ENCODE results near the gene USH2A.

The USH2A gene

GRCh38 chr1:215768303-215768702 lies 654.9 kb downstream of the USH2A start:
- no peak overlapping the region for H3K4me3 ChIP-seq (ENCODE audit: low read depth, low read length)
- ChIA-PET POLR2A (no interaction called here), CTCF (interaction anchor here (0.9 kb wide), 1 partner anchor 58 kb away, joined by 3 read pairs; no protein-coding TSS in a partner anchor)
- TF ChIP-seq ZBTB17 (tag by site-specific recombination; IDR thresholded peaks at IDR 0.05) (no peak), ZNF664 (tag by site-specific recombination; IDR thresholded peaks at IDR 0.05) (no peak), ZNF692 (tag by site-specific recombination; IDR thresholded peaks at IDR 0.05) (no peak), SALL2 (tag by site-specific recombination; IDR thresholded peaks at IDR 0.05; ENCODE audit: borderline replicate concordance) (no peak), BCL11B (tag by site-specific recombination; IDR thresholded peaks at IDR 0.05; ENCODE audit: low read depth) (no peak), ZNF626 (tag by site-specific recombination; IDR thresholded peaks at IDR 0.05) (no peak), SP3 (tag by site-specific recombination; IDR thresholded peaks at IDR 0.05) (no peak), ZNF544 (tag by site-specific recombination; IDR thresholded peaks at IDR 0.05) (no peak), ZBTB48 (tag by site-specific recombination; IDR thresholded peaks at IDR 0.05) (no peak), ZNF596 (tag by site-specific recombination; IDR thresholded peaks at IDR 0.05) (no peak), ATF2 (tag by site-specific recombination; IDR thresholded peaks at IDR 0.05; ENCODE audit: low read depth) (no peak), ZNF174 (tag by site-specific recombination; IDR thresholded peaks at IDR 0.05) (no peak), ZNF48 (tag by site-specific recombination; IDR thresholded peaks at IDR 0.05) (no peak), ZNF670 (tag by site-specific recombination; IDR thresholded peaks at IDR 0.05; ENCODE audit: low read depth) (no peak), ZNF335 (tag by site-specific recombination; conservative IDR thresholded peaks at IDR 0.05) (no peak), PRDM2 (tag by site-specific recombination; IDR thresholded peaks at IDR 0.05; ENCODE audit: borderline replicate concordance) (no peak), KLF10 (tag by site-specific recombination; IDR thresholded peaks at IDR 0.05) (no peak), ZNF560 (tag by site-specific recombination; IDR thresholded peaks at IDR 0.05; ENCODE audit: borderline replicate concordance) (no peak)
- H3K9me3 ChIP-seq (ENCODE audit: control insufficient read depth, insufficient read depth, low read depth, low read length): no peaks in the 10 kb centered on the region
- no peak overlapping the region for H3K27ac ChIP-seq (ENCODE audit: extremely low read depth, low read depth, low read length)
- no peaks in the 10 kb centered on the region for H3K4me1 ChIP-seq (ENCODE audit: control insufficient read depth, insufficient read depth, low read length)
- H3K36me3 ChIP-seq (ENCODE audit: control insufficient read depth in 2 of 2, insufficient read depth in 1 of 2, low read length in 2 of 2): no peaks in the 10 kb centered on the region

- no peaks in the 10 kb centered on the region for H3K36me3 ChIP-seq (ENCODE audit: control insufficient read depth in 2 of 2, insufficient read depth in 1 of 2, low read length in 2 of 2)
- H3K9me3 ChIP-seq (ENCODE audit: control insufficient read depth, insufficient read depth, low read depth, low read length): no peaks in the 10 kb centered on the region
- ChIA-PET POLR2A (no interaction called here), CTCF (interaction anchor here (0.9 kb wide), 1 partner anchor 57 kb away, joined by 3 read pairs; no protein-coding TSS in a partner anchor)
- no peaks in the 10 kb centered on the region for H3K4me1 ChIP-seq (ENCODE audit: control insufficient read depth, insufficient read depth, low read length)
- H3K4me3 ChIP-seq (ENCODE audit: low read depth, low read length): no peak overlapping the region
- H3K27ac ChIP-seq (ENCODE audit: extremely low read depth, low read depth, low read length): no peak overlapping the region
- TF ChIP-seq ZBTB21 (tag by site-specific recombination; IDR thresholded peaks at IDR 0.05) (no peak), KLF10 (tag by site-specific recombination; IDR thresholded peaks at IDR 0.05) (no peak), PRDM4 (tag by site-specific recombination; IDR thresholded peaks at IDR 0.05) (no peak), ZFP3 (tag by site-specific recombination; IDR thresholded peaks at IDR 0.05; ENCODE audit: low read depth) (no peak), SP7 (tag by site-specific recombination; IDR thresholded peaks at IDR 0.05) (no peak), TCF7L2 (IDR thresholded peaks at IDR 0.05; ENCODE audit: borderline replicate concordance, low read depth, low read length) (no peak), KLF1 (tag by site-specific recombination; IDR thresholded peaks at IDR 0.05) (no peak), ZNF16 (tag by site-specific recombination; IDR thresholded peaks at IDR 0.05; ENCODE audit: low read depth) (no peak), ZNF707 (tag by site-specific recombination; IDR thresholded peaks at IDR 0.05) (no peak)
Measured at GRCh38 chr1:215767761-215768160, 655.5 kb downstream of the USH2A start.

All from HEK293 (cell line).